ENCODE data around the gene ZFX.

- TF ChIP-seq CTCF (IDR thresholded peaks at IDR 0.05; ENCODE audit: borderline replicate concordance, extremely low read depth, low read length, poor library complexity, severe bottlenecking) (no peak), EZH2 (IDR thresholded peaks at IDR 0.05; ENCODE audit: borderline replicate concordance, low read depth, low read length, severe bottlenecking) (no peak)
These were observed 111.5 kb downstream of the ZFX start for GRCh38 chrX:24260842-24261550.
